ENCODE results near the gene CORIN. TPM values are rescaled to one million over a fixed set of nuclear protein-coding genes. Genes with fewer than 3 reads are reported as not detected.

CORIN gene
- total RNA-seq, 4 donors from 2014 or later = 1.2 to 6.1 (median 2.5) TPM

DNA sequence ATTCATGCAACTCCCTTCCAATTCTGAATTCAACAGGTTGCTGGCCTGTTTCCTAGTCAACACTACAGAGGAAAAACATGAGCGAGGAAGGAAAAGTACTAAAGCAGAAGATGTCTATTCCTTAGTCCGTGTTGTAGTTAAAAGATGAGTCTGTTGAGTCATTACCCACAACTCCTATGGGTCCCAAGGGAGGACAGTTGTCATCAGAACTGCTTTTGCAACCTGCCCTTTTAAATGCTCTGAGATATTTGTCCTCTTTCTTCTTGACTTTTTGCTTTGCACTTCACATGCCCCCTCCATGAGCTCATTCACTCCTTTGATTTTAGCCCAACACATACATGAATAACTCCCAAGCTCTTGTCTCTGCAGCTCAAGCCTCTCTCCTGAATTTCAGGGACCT lies 119.2 kb downstream of the CORIN start:
- Histone ChIP-seq H3K27me3 (peaks cover 4% of the 10 kb centered on the region), H3K4me3 (no peak overlapping the region), H3K4me1 (no peaks in the 10 kb centered on the region), H3K36me3 (no peaks in the 10 kb centered on the region), H3K9me3 (no peaks in the 10 kb centered on the region), H3K27ac (no peak overlapping the region)
- 81% methylated on average over 2 of the region's 2 CpGs for WGBS
- TF ChIP-seq POLR2A (IDR thresholded peaks at IDR 0.05) = no peak
- TF ChIP-seq, protein P1, sequence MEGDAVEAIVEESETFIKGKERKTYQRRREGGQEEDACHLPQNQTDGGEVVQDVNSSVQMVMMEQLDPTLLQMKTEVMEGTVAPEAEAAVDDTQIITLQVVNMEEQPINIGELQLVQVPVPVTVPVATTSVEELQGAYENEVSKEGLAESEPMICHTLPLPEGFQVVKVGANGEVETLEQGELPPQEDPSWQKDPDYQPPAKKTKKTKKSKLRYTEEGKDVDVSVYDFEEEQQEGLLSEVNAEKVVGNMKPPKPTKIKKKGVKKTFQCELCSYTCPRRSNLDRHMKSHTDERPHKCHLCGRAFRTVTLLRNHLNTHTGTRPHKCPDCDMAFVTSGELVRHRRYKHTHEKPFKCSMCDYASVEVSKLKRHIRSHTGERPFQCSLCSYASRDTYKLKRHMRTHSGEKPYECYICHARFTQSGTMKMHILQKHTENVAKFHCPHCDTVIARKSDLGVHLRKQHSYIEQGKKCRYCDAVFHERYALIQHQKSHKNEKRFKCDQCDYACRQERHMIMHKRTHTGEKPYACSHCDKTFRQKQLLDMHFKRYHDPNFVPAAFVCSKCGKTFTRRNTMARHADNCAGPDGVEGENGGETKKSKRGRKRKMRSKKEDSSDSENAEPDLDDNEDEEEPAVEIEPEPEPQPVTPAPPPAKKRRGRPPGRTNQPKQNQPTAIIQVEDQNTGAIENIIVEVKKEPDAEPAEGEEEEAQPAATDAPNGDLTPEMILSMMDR (IDR thresholded peaks at IDR 0.05) = no peak
- DNase-seq (ENCODE audit: low spot score in 2 of 2) = no peak

DNA sequence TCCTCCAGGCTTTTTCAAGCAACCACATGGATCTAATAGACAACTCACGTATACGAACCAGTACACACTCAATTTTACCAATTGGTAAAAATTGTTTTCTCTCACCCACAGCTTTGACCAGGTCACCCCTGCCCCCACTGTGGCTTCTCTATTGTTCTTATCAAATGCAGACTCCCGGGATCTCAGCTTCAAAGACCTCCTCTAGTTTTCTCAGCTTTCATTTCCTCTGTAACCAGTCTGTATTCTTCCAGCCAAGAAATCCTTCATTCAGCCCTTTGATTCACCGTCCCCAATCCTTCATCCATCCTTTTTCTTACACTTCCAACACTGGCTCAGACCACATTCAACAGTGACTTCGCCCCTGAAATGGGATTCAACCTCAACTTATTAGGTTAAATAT lies 120.7 kb downstream of the CORIN start:
- H3K4me1 ChIP-seq = no peaks in the 10 kb centered on the region
- 64% methylated on average over 5 of the region's 5 CpGs for WGBS
- H3K36me3 ChIP-seq = no peaks in the 10 kb centered on the region
- H3K4me3 ChIP-seq = no peak overlapping the region
- no peak overlapping the region for H3K27ac ChIP-seq
- H3K9me3 ChIP-seq = no peaks in the 10 kb centered on the region
- TF ChIP-seq, protein P1 (IDR thresholded peaks at IDR 0.05) = no peak
- TF ChIP-seq EP300 (IDR thresholded peaks at IDR 0.05) (no peak), POLR2A (IDR thresholded peaks at IDR 0.05) (no peak), POLR2AphosphoS5 (IDR thresholded peaks at IDR 0.05) (no peak)
- peaks cover 2% of the 10 kb centered on the region for H3K27me3 ChIP-seq
- no peak for DNase-seq (ENCODE audit: low spot score in 2 of 2)

DNA sequence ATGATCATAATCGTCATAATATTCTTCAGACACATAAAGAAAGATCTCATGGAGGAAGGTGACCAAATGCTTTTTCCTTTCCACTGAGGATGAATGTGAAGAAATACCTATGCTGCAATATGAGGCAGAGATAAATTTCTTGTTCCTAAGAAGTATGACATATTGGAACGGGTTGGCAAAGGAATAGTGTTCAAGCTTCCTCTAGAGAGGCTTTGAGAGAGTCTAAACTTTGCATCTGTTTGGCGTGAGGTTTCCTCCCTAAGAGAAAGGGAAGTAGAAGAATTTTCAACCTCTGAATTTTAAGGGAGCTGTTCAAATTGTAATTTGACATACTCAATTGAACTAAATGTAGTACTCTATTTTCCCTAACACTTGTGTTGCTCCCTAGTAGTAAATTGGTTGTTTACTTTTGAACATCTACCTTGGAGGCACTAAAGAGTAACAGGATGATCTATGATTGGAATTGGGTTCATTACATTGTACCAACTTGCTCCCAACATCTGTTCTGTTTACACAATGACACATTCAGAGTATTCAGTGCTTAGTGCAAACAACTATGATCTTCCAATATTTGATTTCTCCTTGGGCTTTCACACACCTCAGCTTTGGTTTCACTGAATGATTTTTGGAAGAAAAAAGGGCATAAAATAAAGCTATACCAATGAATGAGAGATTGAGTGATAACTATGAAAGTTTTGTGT lies 122.0 kb downstream of the CORIN start:
- DNase-seq (ENCODE audit: low spot score in 2 of 2) = no peak
- no peak overlapping the region for H3K27ac ChIP-seq
- H3K4me1 ChIP-seq = no peaks in the 10 kb centered on the region
- TF ChIP-seq EP300 (IDR thresholded peaks at IDR 0.05) (no peak), POLR2A (IDR thresholded peaks at IDR 0.05) (no peak)
- TF ChIP-seq, protein P1 (IDR thresholded peaks at IDR 0.05) = no peak
- 54% methylated on average over 3 of the region's 3 CpGs for WGBS
- no peak overlapping the region for H3K4me3 ChIP-seq
- peaks cover 4% of the 10 kb centered on the region for H3K27me3 ChIP-seq
- H3K9me3 ChIP-seq = no peaks in the 10 kb centered on the region
- no peaks in the 10 kb centered on the region for H3K36me3 ChIP-seq

DNA sequence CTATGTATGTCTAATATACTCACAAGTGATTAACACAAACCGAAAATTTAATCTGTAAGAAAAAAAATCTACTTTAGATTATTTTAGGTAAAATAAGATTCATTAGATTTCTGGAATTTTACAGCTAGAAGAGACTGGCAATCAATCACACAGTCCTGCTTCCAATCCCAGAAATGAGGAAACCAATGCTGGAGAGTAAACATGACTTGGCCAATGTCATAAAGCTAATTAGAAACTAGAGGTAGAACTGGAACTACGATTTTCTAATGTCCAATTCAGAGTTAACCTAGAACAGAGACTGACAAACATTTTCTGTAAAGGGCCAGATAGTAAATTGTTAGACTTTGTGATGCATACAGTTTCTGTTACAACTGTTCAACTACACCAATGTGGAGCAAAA lies 123.6 kb downstream of the CORIN start:
- WGBS = 65% methylated on average over 2 of the region's 2 CpGs
- Histone ChIP-seq H3K9me3 (no peaks in the 10 kb centered on the region), H3K4me1 (no peaks in the 10 kb centered on the region), H3K36me3 (no peaks in the 10 kb centered on the region), H3K27ac (no peak overlapping the region), H3K27me3 (peaks cover 8% of the 10 kb centered on the region), H3K4me3 (no peak overlapping the region)
- DNase-seq (ENCODE audit: low spot score in 2 of 2) = no peak
- TF ChIP-seq, protein P1 (IDR thresholded peaks at IDR 0.05) = no peak
- TF ChIP-seq POLR2A (IDR thresholded peaks at IDR 0.05) (no peak), POLR2AphosphoS5 (IDR thresholded peaks at IDR 0.05) (no peak), EP300 (IDR thresholded peaks at IDR 0.05) (no peak)

DNA sequence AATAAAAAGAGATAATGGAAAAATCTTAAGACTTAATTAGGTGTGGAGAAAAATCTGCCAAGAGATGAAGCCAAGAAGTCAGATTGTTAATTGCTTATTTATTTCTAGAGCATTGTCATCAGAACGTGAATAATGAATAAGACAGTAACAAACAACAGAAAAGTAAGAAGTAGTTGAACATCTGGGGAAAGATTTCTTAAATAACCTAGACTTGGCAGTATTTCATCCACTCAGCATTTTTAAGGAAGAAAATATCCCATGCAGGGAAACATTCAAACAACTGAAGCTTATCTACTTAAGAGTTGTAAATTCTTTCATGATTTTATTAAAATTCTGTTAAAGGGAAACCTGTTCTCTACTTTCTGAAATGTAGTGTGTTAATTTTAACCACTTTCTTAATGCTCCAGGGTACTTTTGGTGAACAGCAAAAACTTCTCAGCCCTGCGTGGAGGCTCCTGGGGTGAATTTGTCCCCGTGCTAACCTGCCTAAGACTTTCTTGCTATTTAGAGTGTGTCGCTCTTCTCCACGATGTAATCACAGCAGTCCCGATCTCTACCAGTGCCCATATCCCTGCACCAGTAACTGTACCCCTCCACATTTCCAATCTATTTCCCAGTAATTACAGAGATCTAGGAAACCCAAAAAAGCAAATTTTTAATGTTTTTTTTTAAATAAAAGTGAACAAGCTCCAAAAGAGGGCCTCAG lies 124.6 kb downstream of the CORIN start:
- Histone ChIP-seq H3K27ac (no peak overlapping the region), H3K36me3 (no peaks in the 10 kb centered on the region), H3K4me3 (no peak overlapping the region), H3K27me3 (peaks cover 8% of the 10 kb centered on the region), H3K4me1 (no peaks in the 10 kb centered on the region), H3K9me3 (no peaks in the 10 kb centered on the region)
- no peak for DNase-seq (ENCODE audit: low spot score in 2 of 2)
- TF ChIP-seq POLR2AphosphoS5 (IDR thresholded peaks at IDR 0.05) (no peak), EP300 (IDR thresholded peaks at IDR 0.05) (no peak), POLR2A (IDR thresholded peaks at IDR 0.05) (no peak)
- TF ChIP-seq, protein P1 (IDR thresholded peaks at IDR 0.05) = no peak
- WGBS = 39% methylated on average over 6 of the region's 6 CpGs

Data from suprapubic skin (tissue), 4 donors.